Right lobe of liver (tissue), 4 donors: ENCODE measurements around the gene MPL.

Experiments
- CTCF ChIP-seq, 4 donors: fragments of 200-600 bp in 3 of 4; fragments of 450-650 bp in 1 of 4; IDR thresholded peaks; one replicate each; pipeline versions ENCODE4 v1.5.1 to v1.8.0; 2016 to 2022; ENCODE audit warnings: antibody characterized with exemption in 4 of 4, mild to moderate bottlenecking in 2 of 4
- POLR2A ChIP-seq: fragments of 450-650 bp; IDR thresholded peaks from one replicate; pipeline ENCODE4 v1.6.1; 2017; ENCODE audit warnings: antibody characterized with exemption, mild to moderate bottlenecking
- donor health status: DM: no; HTN: no; CAD: no.
- donor health status: DM: no; HTN: no; CAD: no.
- donor health status: DM: no; HTN: yes; CAD: no.

- no peak for TF ChIP-seq POLR2A
- TF ChIP-seq CTCF (IDR thresholded peaks at IDR 0.05) = no peak
Measured at GRCh38 chr1:43305926-43306687, 31.5 kb upstream of the MPL start.
